H9 (cell line): ENCODE data around the gene TMEM134. TPM values are rescaled to one million over a fixed set of nuclear protein-coding genes. Genes with fewer than 3 reads are reported as not detected.

ENCODE experiments used
- DNase-seq: peaks from one replicate; pipeline ENCODE4 v3.0.0-alpha.2; 2017
- H2AFZ ChIP-seq: one replicate; pipeline ENCODE4 v1.6.1; 2013; ENCODE audit warnings: mild to moderate bottlenecking, low read length, control low read depth, moderate library complexity
- H2AK5ac ChIP-seq: 2 replicates; pipeline ENCODE4 v1.6.1; 2013; ENCODE audit warnings: low read length, control low read depth, mixed read lengths; ENCODE audit not compliant: insufficient read length
- H2BK120ac ChIP-seq: one replicate; pipeline ENCODE4 v1.6.1; 2013; ENCODE audit warnings: low read depth, mild to moderate bottlenecking, low read length, control low read depth, inconsistent platforms; ENCODE audit not compliant: poor library complexity, severe bottlenecking
- H2BK12ac ChIP-seq: 2 replicates; pipeline ENCODE4 v1.6.1; 2013; ENCODE audit warnings: low read length, control low read depth, mixed read lengths, low read depth; ENCODE audit not compliant: insufficient read length
- H2BK15ac ChIP-seq: 2 replicates; pipeline ENCODE4 v1.6.1; 2013; ENCODE audit warnings: low read depth, low read length, control low read depth
- H2BK20ac ChIP-seq: one replicate; pipeline ENCODE4 v1.6.1; 2013; ENCODE audit warnings: low read depth, mild to moderate bottlenecking, low read length, control low read depth, inconsistent platforms; ENCODE audit not compliant: poor library complexity, severe bottlenecking
- H2BK5ac ChIP-seq: 2 replicates; pipeline ENCODE4 v1.6.1; 2013; ENCODE audit warnings: low read length, control low read depth, mixed read lengths; ENCODE audit not compliant: insufficient read length
- H3K14ac ChIP-seq: 2 replicates; pipeline ENCODE4 v1.6.1; 2013; ENCODE audit warnings: low read length, control low read depth; ENCODE audit not compliant: insufficient read depth
- H3K18ac ChIP-seq: 2 replicates; pipeline ENCODE4 v1.6.1; 2013; ENCODE audit warnings: low read depth, mild to moderate bottlenecking, mixed read lengths, low read length, control low read depth; ENCODE audit not compliant: insufficient read length
- H3K23ac ChIP-seq: 2 replicates; pipeline ENCODE4 v1.6.1; 2013; ENCODE audit warnings: low read length, control low read depth, mixed read lengths, low read depth; ENCODE audit not compliant: insufficient read length
- H3K23me2 ChIP-seq: 2 replicates; pipeline ENCODE4 v1.6.1; 2013; ENCODE audit warnings: low read depth, mild to moderate bottlenecking, mixed read lengths, low read length, control low read depth; ENCODE audit not compliant: insufficient read length, poor library complexity, severe bottlenecking
- H3K27ac ChIP-seq: 2 replicates; pipeline ENCODE4 v1.5.1; 2013; ENCODE audit warnings: low read length, control low read depth, mixed read lengths, low read depth; ENCODE audit not compliant: insufficient read length
- H3K27me3 ChIP-seq: 2 replicates; pipeline ENCODE4 v1.6.1; 2013; ENCODE audit warnings: low read length, control low read depth, inconsistent platforms; ENCODE audit not compliant: insufficient read depth
- H3K4ac ChIP-seq: 2 replicates; pipeline ENCODE4 v1.6.1; 2013; ENCODE audit warnings: low read depth, mild to moderate bottlenecking, control low read depth, inconsistent platforms, low read length, moderate library complexity
- H3K4me1 ChIP-seq: 2 replicates; pipeline ENCODE4 v1.6.1; 2013; ENCODE audit warnings: low read length, control low read depth, inconsistent platforms; ENCODE audit not compliant: insufficient read depth
- H3K4me2 ChIP-seq: 2 replicates; pipeline ENCODE4 v1.6.1; 2013; ENCODE audit warnings: low read length, control low read depth, mixed read lengths; ENCODE audit not compliant: insufficient read length, insufficient read depth
- H3K56ac ChIP-seq: 2 replicates; pipeline ENCODE4 v1.6.1; 2013; ENCODE audit warnings: low read depth, mild to moderate bottlenecking, mixed read lengths, low read length, control low read depth; ENCODE audit not compliant: insufficient read length
- H3K79me1 ChIP-seq: 2 replicates; pipeline ENCODE4 v1.6.1; 2013; ENCODE audit warnings: low read depth, mild to moderate bottlenecking, moderate library complexity, low read length, control low read depth, inconsistent platforms; ENCODE audit not compliant: insufficient read depth, poor library complexity, severe bottlenecking
- H3K79me2 ChIP-seq: 2 replicates; pipeline ENCODE4 v1.6.1; 2013; ENCODE audit warnings: low read length, control low read depth, inconsistent platforms; ENCODE audit not compliant: insufficient read depth
- H3K9ac ChIP-seq: 2 replicates; pipeline ENCODE4 v1.6.1; 2013; ENCODE audit warnings: low read length, control low read depth, mixed read lengths; ENCODE audit not compliant: insufficient read length; ENCODE audit errors: extremely low read depth
- H3K9me3 ChIP-seq: one replicate; pipeline ENCODE4 v1.6.1; 2013; ENCODE audit warnings: low read depth, low read length, inconsistent platforms; ENCODE audit not compliant: control insufficient read depth
- H3T11ph ChIP-seq: one replicate; pipeline ENCODE4 v1.6.1; 2013; ENCODE audit warnings: mild to moderate bottlenecking, low read length, control low read depth, inconsistent platforms
- H4K20me1 ChIP-seq: one replicate; pipeline ENCODE4 v1.6.1; 2013; ENCODE audit not compliant: control insufficient read depth, insufficient read length, insufficient read depth
- H4K5ac ChIP-seq: 2 replicates; pipeline ENCODE4 v1.6.1; 2013; ENCODE audit warnings: low read depth, mild to moderate bottlenecking, mixed read lengths, low read length, control low read depth; ENCODE audit not compliant: insufficient read length
- H4K8ac ChIP-seq: replicated peaks from 2 replicates; pipeline ENCODE4 v1.6.1; 2013; ENCODE audit warnings: low read length, control low read depth, mixed read lengths, low read depth; ENCODE audit not compliant: insufficient read length
- H4K91ac ChIP-seq: 2 replicates; pipeline ENCODE4 v1.6.1; 2013; ENCODE audit warnings: low read depth, mild to moderate bottlenecking, moderate library complexity, mixed read lengths, low read length, control low read depth; ENCODE audit not compliant: insufficient read length
- H3K27ac Mint-ChIP-seq, 3 experiments: 2 replicates in 2 of 3; 3 replicates in 1 of 3; pipeline ENCODE4 v1.8.0; 2020 to 2021; ENCODE audit warnings: mixed read lengths in 3 of 3, mild to moderate bottlenecking in 1 of 3, moderate library complexity in 1 of 3
- H3K27me3 Mint-ChIP-seq: 2 replicates; pipeline ENCODE4 v1.8.0; 2021; ENCODE audit warnings: low read depth, mild to moderate bottlenecking, moderate library complexity, mixed read lengths
- H3K36me3 Mint-ChIP-seq, 3 experiments: 2 replicates in 2 of 3; 3 replicates in 1 of 3; pipeline ENCODE4 v1.8.0; 2020 to 2021; ENCODE audit warnings: low read depth in 3 of 3, mixed read lengths in 3 of 3; ENCODE audit not compliant: insufficient read depth in 1 of 3
- H3K4me1 Mint-ChIP-seq, 2 experiments: 2 replicates each; pipeline ENCODE4 v1.8.0; 2020; ENCODE audit warnings: mixed read lengths in 2 of 2
- H3K4me3 Mint-ChIP-seq, 2 experiments: 2 replicates in 1 of 2; 3 replicates in 1 of 2; pipeline ENCODE4 v1.8.0; 2020 to 2021; ENCODE audit warnings: mild to moderate bottlenecking in 2 of 2, mixed read lengths in 2 of 2, moderate library complexity in 1 of 2
- H3K9me3 Mint-ChIP-seq, 2 experiments: 2 replicates in 1 of 2; 3 replicates in 1 of 2; pipeline ENCODE4 v1.8.0; 2020; ENCODE audit warnings: mild to moderate bottlenecking in 2 of 2, mixed read lengths in 2 of 2, moderate library complexity in 1 of 2
- WGBS: extraction: QIAGEN DNeasy Blood & Tissue Kit; methylation state at CpG from one replicate; pipeline ENCODE4 v1.1.7; 2013; ENCODE audit warnings: missing lambda C conversion rate, low lambda C conversion rate, mixed read lengths; ENCODE audit not compliant: insufficient read length; ENCODE audit errors: extremely low coverage; 5-methylcytosine and 5-hydroxymethylcytosine counted together
- total RNA-seq: library from RNA; stranded (reverse); gene quantifications from 2 replicates; pipeline ENCODE4 v1.2.1, GENCODE V29; 2021
- TF ChIP-seq, protein P1 (sequence below): fragments of 200-600 bp; sonication (generic); conservative IDR thresholded peaks from 3 replicates; pipeline ENCODE4 v1.8.0; 2021; ENCODE audit warnings: antibody characterized with exemption, mild to moderate bottlenecking

The TMEM134 gene
- total RNA-seq, 1 experiment from 2014 or later: 53.6 TPM

DNA sequence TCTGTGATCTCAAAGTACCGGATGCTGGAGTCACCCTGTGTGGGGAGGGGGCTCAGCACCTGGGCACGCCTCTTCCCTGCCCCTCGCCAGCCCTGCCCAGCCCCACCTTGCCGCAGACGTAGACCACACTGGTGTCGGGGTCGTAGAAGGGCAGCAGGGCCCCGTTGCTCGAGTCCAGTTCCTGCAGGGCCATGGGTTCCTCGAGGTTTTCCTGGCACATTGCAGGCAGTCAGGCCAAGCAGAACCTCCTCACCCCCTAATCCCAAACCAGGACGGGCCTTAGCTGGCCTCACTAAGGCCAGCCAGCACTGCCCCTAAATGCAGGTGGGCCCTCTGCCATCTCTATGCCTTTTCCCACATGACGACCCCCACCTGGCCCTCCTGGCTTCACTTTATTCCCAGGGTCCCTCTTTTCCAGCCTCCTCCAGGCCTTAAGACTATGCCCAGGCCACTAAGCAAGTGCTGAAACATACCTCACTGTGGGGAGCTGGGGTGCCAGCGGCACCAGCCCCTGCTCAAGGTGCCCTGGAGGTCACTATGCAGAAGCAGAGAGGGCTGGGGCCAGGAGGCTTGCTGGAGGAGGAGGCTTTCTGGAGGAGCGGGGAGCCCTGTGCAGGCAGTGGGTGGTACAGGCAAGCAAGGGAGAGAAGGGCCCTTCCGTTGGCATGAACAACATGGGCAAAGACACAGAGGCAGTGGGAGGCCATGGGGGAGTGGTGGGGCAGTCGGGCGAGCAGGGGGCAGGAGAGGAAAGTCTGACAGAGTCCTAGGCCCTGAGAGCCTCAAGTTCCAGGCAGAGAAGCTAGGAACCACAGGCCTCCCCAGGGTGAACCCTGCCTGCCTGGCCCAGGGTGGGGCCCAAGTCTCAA is 28.6 kb downstream of the TMEM134 start:
- Mint-ChIP-seq H3K4me1 (peaks cover 4 to 18% of the 10 kb centered on the region in 2 experiments), H3K27me3 (no peaks in the 10 kb centered on the region; the same call in 1 of the 2 replicates), H3K9me3 (no peaks in the 10 kb centered on the region), H3K4me3 (peak overlapping the region in 1 of 2 experiments; percentile 40; a peak in 2 of 5 replicates), H3K36me3 (peaks cover 10 to 35% (median 33%) of the 10 kb centered on the region in 3 experiments; a peak in 6 of 7 replicates), H3K27ac (no peak overlapping the region)
- Histone ChIP-seq H3K23ac (no peak overlapping the region), H4K5ac (no peak overlapping the region), H2BK15ac (no peak overlapping the region), H4K20me1 (no peaks in the 10 kb centered on the region), H2AK5ac (no peak overlapping the region), H4K8ac (no peak overlapping the region), H3T11ph (no peak overlapping the region), H2AFZ (no peak overlapping the region), H2BK12ac (no peak overlapping the region), H3K4me1 (no peaks in the 10 kb centered on the region; the same call in 1 of the 2 replicates), H4K91ac (no peak overlapping the region), H3K4me2 (no peak overlapping the region), H3K9ac (no peak overlapping the region), H3K9me3 (no peaks in the 10 kb centered on the region), H3K18ac (no peak overlapping the region), H2BK120ac (no peak overlapping the region), H3K27ac (no peak overlapping the region), H3K27me3 (no peaks in the 10 kb centered on the region), H3K79me2 (no peaks in the 10 kb centered on the region), H3K23me2 (peaks cover 4% of the 10 kb centered on the region), H3K14ac (no peak overlapping the region), H3K4ac (no peak overlapping the region), H2BK5ac (no peak overlapping the region), H2BK20ac (no peak overlapping the region), H3K56ac (no peak overlapping the region), H3K79me1 (no peaks in the 10 kb centered on the region)
- DNase-seq: no peak
- no CpG with 5 or more reads among the region's 17 CpGs for WGBS
- TF ChIP-seq, protein P1, sequence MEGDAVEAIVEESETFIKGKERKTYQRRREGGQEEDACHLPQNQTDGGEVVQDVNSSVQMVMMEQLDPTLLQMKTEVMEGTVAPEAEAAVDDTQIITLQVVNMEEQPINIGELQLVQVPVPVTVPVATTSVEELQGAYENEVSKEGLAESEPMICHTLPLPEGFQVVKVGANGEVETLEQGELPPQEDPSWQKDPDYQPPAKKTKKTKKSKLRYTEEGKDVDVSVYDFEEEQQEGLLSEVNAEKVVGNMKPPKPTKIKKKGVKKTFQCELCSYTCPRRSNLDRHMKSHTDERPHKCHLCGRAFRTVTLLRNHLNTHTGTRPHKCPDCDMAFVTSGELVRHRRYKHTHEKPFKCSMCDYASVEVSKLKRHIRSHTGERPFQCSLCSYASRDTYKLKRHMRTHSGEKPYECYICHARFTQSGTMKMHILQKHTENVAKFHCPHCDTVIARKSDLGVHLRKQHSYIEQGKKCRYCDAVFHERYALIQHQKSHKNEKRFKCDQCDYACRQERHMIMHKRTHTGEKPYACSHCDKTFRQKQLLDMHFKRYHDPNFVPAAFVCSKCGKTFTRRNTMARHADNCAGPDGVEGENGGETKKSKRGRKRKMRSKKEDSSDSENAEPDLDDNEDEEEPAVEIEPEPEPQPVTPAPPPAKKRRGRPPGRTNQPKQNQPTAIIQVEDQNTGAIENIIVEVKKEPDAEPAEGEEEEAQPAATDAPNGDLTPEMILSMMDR: no peak
